GM23338 (cell line): ENCODE data around the gene GNPTG. TPM values are rescaled to one million over a fixed set of nuclear protein-coding genes. Genes with fewer than 3 reads are reported as not detected.
A peak's percentile ranks its signal among the peaks of the same experiment; 100 is the strongest.

Experiments
- ATAC-seq: fragments of 200-7000 bp; cut with Tn5 transposase; 3 replicates; pipeline ENCODE4 v1.9.1; 2020
- DNase-seq: peaks from one replicate; pipeline ENCODE4 v3.0.0-alpha.2; 2015; ENCODE audit warnings: low spot score
- H2AFZ ChIP-seq: fragments of 200-600 bp; sonication (generic); 2 replicates; pipeline ENCODE4 v1.8.0; 2016; ENCODE audit warnings: antibody characterized with exemption, mild to moderate bottlenecking, moderate library complexity
- H3F3A ChIP-seq: fragments of 200-600 bp; sonication (generic); replicated peaks from 2 replicates; pipeline ENCODE4 v1.8.0; 2017; ENCODE audit warnings: antibody characterized with exemption, mixed run types, low read depth
- H3K27ac ChIP-seq: fragments of 200-600 bp; sonication (generic); 2 replicates; pipeline ENCODE4 v1.6.1; 2016; ENCODE audit warnings: low read depth
- H3K27me3 ChIP-seq: fragments of 200-600 bp; sonication (generic); 2 replicates; pipeline ENCODE4 v1.8.0; 2016; ENCODE audit warnings: mild to moderate bottlenecking, mixed run types, moderate library complexity; ENCODE audit not compliant: insufficient read depth
- H3K36me3 ChIP-seq: fragments of 200-600 bp; sonication (generic); 2 replicates; pipeline ENCODE4 v1.8.0; 2016; ENCODE audit warnings: mild to moderate bottlenecking; ENCODE audit not compliant: insufficient read depth
- H3K4me1 ChIP-seq: fragments of 200-600 bp; sonication (generic); 2 replicates; pipeline ENCODE4 v1.8.0; 2016; ENCODE audit warnings: mild to moderate bottlenecking, moderate library complexity; ENCODE audit not compliant: insufficient read depth
- H3K4me2 ChIP-seq: fragments of 200-600 bp; sonication (generic); 2 replicates; pipeline ENCODE4 v1.7.1; 2017; ENCODE audit warnings: mixed run types
- H3K4me3 ChIP-seq: fragments of 200-600 bp; sonication (generic); 2 replicates; pipeline ENCODE4 v1.6.1; 2016; ENCODE audit warnings: mixed run types
- H3K79me2 ChIP-seq: fragments of 200-600 bp; sonication (generic); replicated peaks from 2 replicates; pipeline ENCODE4 v1.8.0; 2017; ENCODE audit warnings: mild to moderate bottlenecking; ENCODE audit not compliant: insufficient read depth
- H3K9me2 ChIP-seq: fragments of 200-600 bp; sonication (generic); 2 replicates; pipeline ENCODE4 v1.8.0; 2017; ENCODE audit not compliant: insufficient read depth
- H4K20me1 ChIP-seq: fragments of 200-600 bp; sonication (generic); replicated peaks from 2 replicates; pipeline ENCODE4 v1.8.0; 2017; ENCODE audit warnings: mild to moderate bottlenecking; ENCODE audit not compliant: insufficient read depth
- H3K27ac Mint-ChIP-seq: 2 replicates; pipeline ENCODE4 v1.8.0; 2020; ENCODE audit warnings: inconsistent platforms, mild to moderate bottlenecking, moderate library complexity, mixed read lengths
- H3K27me3 Mint-ChIP-seq: 3 replicates; pipeline ENCODE4 v1.8.0; 2022; ENCODE audit warnings: low read depth, mild to moderate bottlenecking, moderate library complexity, mixed read lengths, inconsistent platforms; ENCODE audit not compliant: insufficient read depth, poor library complexity
- H3K36me3 Mint-ChIP-seq: 3 replicates; pipeline ENCODE4 v1.8.0; 2021; ENCODE audit warnings: low read depth, mild to moderate bottlenecking, inconsistent platforms, moderate library complexity, mixed read lengths
- H3K4me1 Mint-ChIP-seq: 3 replicates; pipeline ENCODE4 v1.8.0; 2020; ENCODE audit warnings: mild to moderate bottlenecking, inconsistent platforms, mixed read lengths
- H3K4me3 Mint-ChIP-seq: 3 replicates; pipeline ENCODE4 v1.8.0; 2021; ENCODE audit warnings: moderate library complexity, mild to moderate bottlenecking, inconsistent platforms, mixed read lengths
- H3K9me3 Mint-ChIP-seq: 3 replicates; pipeline ENCODE4 v1.8.0; 2020; ENCODE audit warnings: moderate library complexity, mild to moderate bottlenecking, inconsistent platforms, mixed read lengths
- CREB1 ChIP-seq: fragments of 250-450 bp; sonication (Bioruptor Pico); IDR thresholded peaks from 2 replicates; pipeline ENCODE4 v1.5.0; 2020; ENCODE audit warnings: low read depth, mild to moderate bottlenecking, moderate library complexity
- EZH2phosphoT487 ChIP-seq: fragments of 200-600 bp; sonication (generic); IDR thresholded peaks from one replicate; pipeline ENCODE4 v1.8.1; 2018; ENCODE audit warnings: antibody characterized with exemption; ENCODE audit not compliant: unreplicated experiment
- JUNB ChIP-seq: IDR thresholded peaks from one replicate; pipeline ENCODE4 v1.6.1; 2016; ENCODE audit warnings: antibody characterized with exemption; ENCODE audit not compliant: unreplicated experiment
- NANOG ChIP-seq: IDR thresholded peaks from 2 replicates; pipeline ENCODE4 v1.6.1; 2016; ENCODE audit warnings: antibody characterized with exemption, borderline replicate concordance
- POLR2AphosphoS5 ChIP-seq: IDR thresholded peaks from 2 replicates; pipeline ENCODE4 v1.6.1; 2016; ENCODE audit warnings: antibody characterized with exemption, low read depth
- STAT1 ChIP-seq: IDR thresholded peaks from one replicate; pipeline ENCODE4 v1.6.1; 2016; ENCODE audit warnings: antibody characterized with exemption; ENCODE audit not compliant: unreplicated experiment
- ZNF114 ChIP-seq: fragments of 250-450 bp; sonication (Bioruptor Pico); IDR thresholded peaks from 2 replicates; pipeline ENCODE4 v1.5.0; 2020; ENCODE audit warnings: mild to moderate bottlenecking, moderate library complexity
- polyA plus RNA-seq: library from polyadenylated mRNA; unstranded; fragments of >200 nt; fragmentation: Nextera tagmentation; extraction: Ambion mirVana; gene quantifications from 2 replicates; pipeline ENCODE4 v1.2.1, GENCODE V29; 2016
- total RNA-seq: library from RNA; depleted of rRNA; stranded (reverse); fragments of >200 nt; shearing (Covaris generic); gene quantifications from 2 replicates; pipeline ENCODE4 v1.2.3, GENCODE V29; 2014
- TF ChIP-seq, protein P1 (sequence below): fragments of 250-450 bp; sonication (Bioruptor Pico); IDR thresholded peaks from 2 replicates; pipeline ENCODE4 v1.5.0; 2020; ENCODE audit warnings: mild to moderate bottlenecking, moderate library complexity

GNPTG gene
- total and polyA plus RNA-seq, 2 experiments from 2014 or later: 23.3 to 41.0 TPM

DNA sequence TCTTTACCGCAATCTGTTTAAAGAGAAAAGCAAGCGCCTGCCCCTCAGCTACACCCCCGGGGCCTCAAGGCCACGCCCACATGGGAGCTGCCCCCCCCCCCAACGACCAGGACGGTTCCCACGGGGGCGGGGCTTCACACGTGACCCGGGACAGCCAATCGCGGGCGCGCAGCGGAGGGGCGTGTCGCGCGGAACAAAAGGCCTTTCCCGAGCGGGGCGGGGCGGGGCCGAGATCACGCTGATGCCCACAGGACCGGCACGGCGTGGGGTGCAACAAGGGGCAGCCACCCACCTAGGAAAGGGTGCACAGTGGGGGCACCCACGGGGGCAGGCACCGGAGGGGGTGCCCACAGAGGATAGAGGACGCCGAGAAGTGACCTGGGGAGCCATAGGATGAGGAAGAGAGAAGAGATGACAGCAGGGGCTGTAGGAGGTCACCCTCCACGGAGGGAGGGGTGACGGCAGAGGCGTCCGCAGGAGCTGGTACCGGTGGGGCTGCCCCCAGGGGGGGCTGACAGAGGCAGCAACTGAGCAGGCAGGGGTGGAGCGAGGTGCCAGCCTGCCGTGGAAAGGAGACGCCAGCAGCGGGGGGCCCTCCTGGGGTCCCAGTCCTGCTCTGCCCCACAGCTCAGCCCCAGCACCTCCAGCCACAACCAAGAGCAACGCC, 56.6 kb downstream of the GNPTG start:
- no peaks in the 10 kb centered on the region for H3K9me2 ChIP-seq
- Mint-ChIP-seq H3K27me3 (peaks cover 12% of the 10 kb centered on the region), H3K4me1 (no peaks in the 10 kb centered on the region), H3K36me3 (peaks cover 2% of the 10 kb centered on the region; the same call in 1 of the 3 replicates), H3K27ac (no peak overlapping the region), H3K4me3 (peak overlapping the region; percentile 72), H3K9me3 (no peaks in the 10 kb centered on the region)
- no peaks in the 10 kb centered on the region for H3F3A ChIP-seq
- ATAC-seq: peak; percentile 83
- H3K4me2 ChIP-seq: peak overlapping the region; percentile 85
- 0 out of 2 replicates have a peak, but pooled peaks have one; percentile 24 for TF ChIP-seq POLR2AphosphoS5
- TF ChIP-seq, protein P1, sequence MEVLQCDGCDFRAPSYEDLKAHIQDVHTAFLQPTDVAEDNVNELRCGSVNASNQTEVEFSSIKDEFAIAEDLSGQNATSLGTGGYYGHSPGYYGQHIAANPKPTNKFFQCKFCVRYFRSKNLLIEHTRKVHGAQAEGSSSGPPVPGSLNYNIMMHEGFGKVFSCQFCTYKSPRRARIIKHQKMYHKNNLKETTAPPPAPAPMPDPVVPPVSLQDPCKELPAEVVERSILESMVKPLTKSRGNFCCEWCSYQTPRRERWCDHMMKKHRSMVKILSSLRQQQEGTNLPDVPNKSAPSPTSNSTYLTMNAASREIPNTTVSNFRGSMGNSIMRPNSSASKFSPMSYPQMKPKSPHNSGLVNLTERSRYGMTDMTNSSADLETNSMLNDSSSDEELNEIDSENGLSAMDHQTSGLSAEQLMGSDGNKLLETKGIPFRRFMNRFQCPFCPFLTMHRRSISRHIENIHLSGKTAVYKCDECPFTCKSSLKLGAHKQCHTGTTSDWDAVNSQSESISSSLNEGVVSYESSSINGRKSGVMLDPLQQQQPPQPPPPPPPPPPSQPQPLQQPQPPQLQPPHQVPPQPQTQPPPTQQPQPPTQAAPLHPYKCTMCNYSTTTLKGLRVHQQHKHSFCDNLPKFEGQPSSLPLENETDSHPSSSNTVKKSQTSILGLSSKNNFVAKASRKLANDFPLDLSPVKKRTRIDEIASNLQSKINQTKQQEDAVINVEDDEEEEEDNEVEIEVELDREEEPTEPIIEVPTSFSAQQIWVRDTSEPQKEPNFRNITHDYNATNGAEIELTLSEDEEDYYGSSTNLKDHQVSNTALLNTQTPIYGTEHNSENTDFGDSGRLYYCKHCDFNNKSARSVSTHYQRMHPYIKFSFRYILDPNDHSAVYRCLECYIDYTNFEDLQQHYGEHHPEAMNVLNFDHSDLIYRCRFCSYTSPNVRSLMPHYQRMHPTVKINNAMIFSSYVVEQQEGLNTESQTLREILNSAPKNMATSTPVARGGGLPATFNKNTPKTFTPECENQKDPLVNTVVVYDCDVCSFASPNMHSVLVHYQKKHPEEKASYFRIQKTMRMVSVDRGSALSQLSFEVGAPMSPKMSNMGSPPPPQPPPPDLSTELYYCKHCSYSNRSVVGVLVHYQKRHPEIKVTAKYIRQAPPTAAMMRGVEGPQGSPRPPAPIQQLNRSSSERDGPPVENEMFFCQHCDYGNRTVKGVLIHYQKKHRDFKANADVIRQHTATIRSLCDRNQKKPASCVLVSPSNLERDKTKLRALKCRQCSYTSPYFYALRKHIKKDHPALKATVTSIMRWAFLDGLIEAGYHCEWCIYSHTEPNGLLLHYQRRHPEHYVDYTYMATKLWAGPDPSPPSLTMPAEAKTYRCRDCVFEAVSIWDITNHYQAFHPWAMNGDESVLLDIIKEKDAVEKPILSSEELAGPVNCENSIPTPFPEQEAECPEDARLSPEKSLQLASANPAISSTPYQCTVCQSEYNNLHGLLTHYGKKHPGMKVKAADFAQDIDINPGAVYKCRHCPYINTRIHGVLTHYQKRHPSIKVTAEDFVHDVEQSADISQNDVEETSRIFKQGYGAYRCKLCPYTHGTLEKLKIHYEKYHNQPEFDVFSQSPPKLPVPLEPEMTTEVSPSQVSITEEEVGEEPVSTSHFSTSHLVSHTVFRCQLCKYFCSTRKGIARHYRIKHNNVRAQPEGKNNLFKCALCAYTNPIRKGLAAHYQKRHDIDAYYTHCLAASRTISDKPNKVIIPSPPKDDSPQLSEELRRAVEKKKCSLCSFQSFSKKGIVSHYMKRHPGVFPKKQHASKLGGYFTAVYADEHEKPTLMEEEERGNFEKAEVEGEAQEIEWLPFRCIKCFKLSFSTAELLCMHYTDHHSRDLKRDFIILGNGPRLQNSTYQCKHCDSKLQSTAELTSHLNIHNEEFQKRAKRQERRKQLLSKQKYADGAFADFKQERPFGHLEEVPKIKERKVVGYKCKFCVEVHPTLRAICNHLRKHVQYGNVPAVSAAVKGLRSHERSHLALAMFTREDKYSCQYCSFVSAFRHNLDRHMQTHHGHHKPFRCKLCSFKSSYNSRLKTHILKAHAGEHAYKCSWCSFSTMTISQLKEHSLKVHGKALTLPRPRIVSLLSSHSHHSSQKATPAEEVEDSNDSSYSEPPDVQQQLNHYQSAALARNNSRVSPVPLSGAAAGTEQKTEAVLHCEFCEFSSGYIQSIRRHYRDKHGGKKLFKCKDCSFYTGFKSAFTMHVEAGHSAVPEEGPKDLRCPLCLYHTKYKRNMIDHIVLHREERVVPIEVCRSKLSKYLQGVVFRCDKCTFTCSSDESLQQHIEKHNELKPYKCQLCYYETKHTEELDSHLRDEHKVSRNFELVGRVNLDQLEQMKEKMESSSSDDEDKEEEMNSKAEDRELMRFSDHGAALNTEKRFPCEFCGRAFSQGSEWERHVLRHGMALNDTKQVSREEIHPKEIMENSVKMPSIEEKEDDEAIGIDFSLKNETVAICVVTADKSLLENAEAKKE (CRISPR knock-in tag): no peak
- TF ChIP-seq CREB1 (CRISPR knock-in tag): peak; percentile 21; the same call in 1 of the 2 replicates
- TF ChIP-seq EZH2phosphoT487: no peak
- no peak for TF ChIP-seq STAT1
- no peak for TF ChIP-seq ZNF114
- no peak for TF ChIP-seq NANOG
- no peak for TF ChIP-seq JUNB
- H3K79me2 ChIP-seq: peaks cover 36% of the 10 kb centered on the region
- no peaks in the 10 kb centered on the region for H3K4me1 ChIP-seq
- H2AFZ ChIP-seq: no peak overlapping the region; the same call in 1 of the 2 replicates
- H3K36me3 ChIP-seq: no peaks in the 10 kb centered on the region
- no peak overlapping the region for H3K27ac ChIP-seq
- H4K20me1 ChIP-seq: peaks cover 24% of the 10 kb centered on the region
- DNase-seq: peak; percentile 93
- no peaks in the 10 kb centered on the region for H3K27me3 ChIP-seq
- peak overlapping the region; percentile 82 for H3K4me3 ChIP-seq
